HepG2 (cell line): ENCODE results near the gene MYCBP2. TPM values are rescaled to one million over a fixed set of nuclear protein-coding genes. Genes with fewer than 3 reads are reported as not detected.

Experiments used
- MED13 ChIP-seq: sonication (generic); formaldehyde crosslinking; IDR thresholded peaks from 2 replicates; pipeline ENCODE4 v1.5.0; 2020; ENCODE audit warnings: missing genetic modification reagents
- REPIN1 ChIP-seq: sonication (generic); formaldehyde crosslinking; IDR thresholded peaks from 2 replicates; pipeline ENCODE4 v1.8.0; 2022; ENCODE audit warnings: missing genetic modification reagents, low read depth, mild to moderate bottlenecking, borderline replicate concordance
- ZFP90 ChIP-seq: sonication (generic); formaldehyde crosslinking; IDR thresholded peaks from 2 replicates; pipeline ENCODE4 v1.8.0; 2022; ENCODE audit warnings: missing genetic modification reagents, mild to moderate bottlenecking, inconsistent platforms, borderline replicate concordance
- ZNF589 ChIP-seq: sonication (generic); formaldehyde crosslinking; conservative IDR thresholded peaks from 2 replicates; pipeline ENCODE4 v1.8.0; 2022; ENCODE audit warnings: mild to moderate bottlenecking, moderate library complexity, missing genetic modification reagents
- ZNF619 ChIP-seq: sonication (generic); formaldehyde crosslinking; IDR thresholded peaks from 2 replicates; pipeline ENCODE4 v1.4.0; 2020; ENCODE audit warnings: mild to moderate bottlenecking, missing genetic modification reagents
- ZNF674 ChIP-seq: sonication (generic); formaldehyde crosslinking; IDR thresholded peaks from 2 replicates; pipeline ENCODE4 v1.5.0; 2020; ENCODE audit warnings: low read depth, mild to moderate bottlenecking, missing genetic modification reagents
- ZNF749 ChIP-seq: sonication (generic); formaldehyde crosslinking; IDR thresholded peaks from 2 replicates; pipeline ENCODE4 v1.8.0; 2022; ENCODE audit warnings: mild to moderate bottlenecking, missing genetic modification reagents, moderate library complexity, borderline replicate concordance
- ZNF782 ChIP-seq: sonication (generic); formaldehyde crosslinking; IDR thresholded peaks from 2 replicates; pipeline ENCODE4 v1.4.0; 2020; ENCODE audit warnings: missing genetic modification reagents, mild to moderate bottlenecking, borderline replicate concordance
- ZNF839 ChIP-seq: sonication (generic); formaldehyde crosslinking; IDR thresholded peaks from 2 replicates; pipeline ENCODE4 v1.4.0; 2020; ENCODE audit warnings: missing genetic modification reagents, mild to moderate bottlenecking, borderline replicate concordance
- polyA plus RNA-seq, 8 experiments: library from polyadenylated mRNA; depleted of rRNA in 3 of 8; stranded (reverse) in 7 of 8; unstranded in 1 of 8; fragments of >200 nt; fragmentation: Illumina TruSeq in 4 of 8; extraction: Trizol in 4 of 8; gene quantifications; 2 replicates each; pipeline versions ENCODE4 v1.2.1 to v1.2.3, GENCODE V29; 2011 to 2016; ENCODE audit warnings: low read depth in 4 of 8, missing spikeins in 1 of 8, mixed read lengths in 1 of 8; ENCODE audit not compliant: insufficient read depth in 1 of 8
- total RNA-seq, 5 experiments: library from RNA; depleted of rRNA; stranded (reverse); fragments of >200 nt; fragmentation: Illumina TruSeq; extraction: Trizol; gene quantifications; 2 replicates each; pipeline ENCODE4 v1.2.3, GENCODE V29; 2016; ENCODE audit warnings: low read depth in 1 of 5
- TF ChIP-seq, protein P1 (sequence below): IDR thresholded peaks from 2 replicates; pipeline ENCODE4 v1.6.1; 2016; ENCODE audit warnings: missing biosample characterization, missing genetic modification reagents, low read depth
- TF ChIP-seq, protein P2 (sequence below): IDR thresholded peaks from 2 replicates; pipeline ENCODE4 v1.6.1; 2016
- TF ChIP-seq, protein P3 (sequence below): sonication (generic); formaldehyde crosslinking; IDR thresholded peaks from 2 replicates; pipeline ENCODE4 v1.4.0; 2020; ENCODE audit warnings: missing genetic modification reagents

The MYCBP2 gene
- total and polyA plus RNA-seq, 2 of the 13 experiments (the other 11 are each of a cell fraction or from before 2014, with no cell fraction given), result 16.3 to 35.3 TPM

DNA sequence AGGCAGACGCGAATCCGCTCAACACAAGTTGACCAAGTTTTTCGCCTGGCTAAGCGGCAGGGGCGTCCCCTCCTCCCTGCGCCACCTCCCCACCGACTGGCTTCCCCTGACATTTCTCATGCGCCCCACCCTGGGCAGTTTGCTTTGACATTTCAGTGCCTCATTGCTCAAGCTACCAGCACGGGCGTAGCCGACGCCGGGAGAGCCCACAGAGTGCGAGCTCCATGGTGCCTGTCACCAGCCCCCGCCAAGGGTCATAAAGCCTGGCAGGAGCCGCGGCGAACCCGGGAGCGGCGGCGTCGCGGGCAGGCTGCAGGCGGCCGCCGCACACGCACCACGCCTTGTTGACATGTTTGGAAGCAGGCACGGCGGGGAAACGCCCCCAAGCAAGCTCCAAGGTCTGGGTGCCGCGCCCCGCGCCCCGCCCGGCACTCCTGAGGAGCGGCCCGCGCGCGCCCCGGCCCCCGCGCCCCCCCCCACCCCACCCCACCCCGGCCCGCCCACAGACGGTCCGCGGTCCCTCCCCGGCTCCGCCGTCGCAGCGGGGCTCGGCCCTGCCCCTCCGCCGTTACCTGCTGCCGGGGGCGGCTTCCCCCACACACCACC, 300.5 kb downstream of the MYCBP2 start (continued):
- TF ChIP-seq ZNF619 (CRISPR knock-in tag) (no peak), MED13 (CRISPR knock-in tag) (no peak), ZNF589 (CRISPR knock-in tag) (no peak), REPIN1 (no peak), ZNF674 (no peak), ZFP90 (CRISPR knock-in tag) (no peak), ZNF839 (CRISPR knock-in tag) (no peak), ZNF749 (no peak), ZNF782 (CRISPR knock-in tag) (no peak)
- TF ChIP-seq, protein P1, sequence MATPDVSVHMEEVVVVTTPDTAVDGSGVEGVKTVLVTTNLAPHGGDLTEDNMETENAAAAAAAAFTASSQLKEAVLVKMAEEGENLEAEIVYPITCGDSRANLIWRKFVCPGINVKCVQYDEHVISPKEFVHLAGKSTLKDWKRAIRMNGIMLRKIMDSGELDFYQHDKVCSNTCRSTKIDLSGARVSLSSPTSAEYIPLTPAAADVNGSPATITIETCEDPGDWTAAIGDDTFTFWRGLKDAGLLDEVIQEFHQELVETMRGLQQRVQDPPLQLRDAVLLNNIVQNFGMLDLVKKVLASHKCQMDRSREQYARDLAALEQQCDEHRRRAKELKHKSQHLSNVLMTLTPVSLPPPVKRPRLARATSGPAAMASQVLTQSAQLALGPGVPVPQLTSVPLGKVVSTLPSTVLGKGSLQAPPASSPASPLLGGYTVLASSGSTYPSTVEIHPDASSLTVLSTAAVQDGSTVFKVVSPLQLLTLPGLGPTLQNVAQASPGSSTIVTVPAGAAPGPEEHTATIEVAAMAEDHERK, result no peak
- TF ChIP-seq, protein P2, sequence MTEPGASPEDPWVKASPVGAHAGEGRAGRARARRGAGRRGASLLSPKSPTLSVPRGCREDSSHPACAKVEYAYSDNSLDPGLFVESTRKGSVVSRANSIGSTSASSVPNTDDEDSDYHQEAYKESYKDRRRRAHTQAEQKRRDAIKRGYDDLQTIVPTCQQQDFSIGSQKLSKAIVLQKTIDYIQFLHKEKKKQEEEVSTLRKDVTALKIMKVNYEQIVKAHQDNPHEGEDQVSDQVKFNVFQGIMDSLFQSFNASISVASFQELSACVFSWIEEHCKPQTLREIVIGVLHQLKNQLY (CRISPR knock-in tag), result no peak
- TF ChIP-seq, protein P3, sequence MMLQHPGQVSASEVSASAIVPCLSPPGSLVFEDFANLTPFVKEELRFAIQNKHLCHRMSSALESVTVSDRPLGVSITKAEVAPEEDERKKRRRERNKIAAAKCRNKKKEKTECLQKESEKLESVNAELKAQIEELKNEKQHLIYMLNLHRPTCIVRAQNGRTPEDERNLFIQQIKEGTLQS (CRISPR knock-in tag), result no peak
